SK-N-SH treated with all-trans-retinoic acid at 6 μM for 48 hours (cell line): ENCODE data around the gene SLC22A12.

Experiments used
- ARNTL ChIP-seq: fragments of 450-650 bp; formaldehyde crosslinking; IDR thresholded peaks from 2 replicates; pipeline ENCODE4 v1.5.0; 2020; ENCODE audit warnings: low read depth, mild to moderate bottlenecking, moderate library complexity, borderline replicate concordance
- PATZ1 ChIP-seq: fragments of 250-450 bp; sonication (Bioruptor Pico); IDR thresholded peaks from 2 replicates; pipeline ENCODE4 v1.8.0; 2020; ENCODE audit warnings: mild to moderate bottlenecking, moderate library complexity, borderline replicate concordance
- POU6F1 ChIP-seq: fragments of 250-450 bp; sonication (Bioruptor Pico); IDR thresholded peaks from 2 replicates; pipeline ENCODE4 v1.8.0; 2021; ENCODE audit warnings: low read depth, mild to moderate bottlenecking, moderate library complexity, borderline replicate concordance
- PPARA ChIP-seq: fragments of 250-450 bp; sonication (Bioruptor Pico); IDR thresholded peaks from 2 replicates; pipeline ENCODE4 v1.5.0; 2020; ENCODE audit warnings: mild to moderate bottlenecking, borderline replicate concordance
- SNAI2 ChIP-seq: fragments of 250-450 bp; sonication (Bioruptor Pico); IDR thresholded peaks from 2 replicates; pipeline ENCODE4 v1.5.0; 2020; ENCODE audit warnings: mild to moderate bottlenecking, moderate library complexity
- TSHZ2 ChIP-seq: fragments of 250-450 bp; sonication (Bioruptor Pico); IDR thresholded peaks from 2 replicates; pipeline ENCODE4 v1.5.0; 2020; ENCODE audit warnings: mild to moderate bottlenecking, moderate library complexity
- ZFP3 ChIP-seq: fragments of 250-450 bp; sonication (Bioruptor Pico); IDR thresholded peaks from 2 replicates; pipeline ENCODE4 v1.5.0; 2020; ENCODE audit warnings: mild to moderate bottlenecking, moderate library complexity
- ZFP30 ChIP-seq: fragments of 450-650 bp; formaldehyde crosslinking; IDR thresholded peaks from 2 replicates; pipeline ENCODE4 v1.5.0; 2022; ENCODE audit warnings: mild to moderate bottlenecking, moderate library complexity

GRCh38 chr11:64570341-64570740 is 20.7 kb upstream of the SLC22A12 start:
- TF ChIP-seq PATZ1 (CRISPR knock-in tag) (no peak), TSHZ2 (CRISPR knock-in tag) (no peak), PPARA (CRISPR knock-in tag) (no peak), ZFP30 (no peak), ZFP3 (CRISPR knock-in tag) (no peak), ARNTL (CRISPR knock-in tag) (no peak), POU6F1 (CRISPR knock-in tag) (no peak), SNAI2 (no peak)
